ENCODE results near the gene TNF. TPM values are rescaled to one million over a fixed set of nuclear protein-coding genes. Genes with fewer than 3 reads are reported as not detected.

TNF gene
- total RNA-seq, 3 donors from 2014 or later, result 485 to 701 (median 587) TPM

DNA sequence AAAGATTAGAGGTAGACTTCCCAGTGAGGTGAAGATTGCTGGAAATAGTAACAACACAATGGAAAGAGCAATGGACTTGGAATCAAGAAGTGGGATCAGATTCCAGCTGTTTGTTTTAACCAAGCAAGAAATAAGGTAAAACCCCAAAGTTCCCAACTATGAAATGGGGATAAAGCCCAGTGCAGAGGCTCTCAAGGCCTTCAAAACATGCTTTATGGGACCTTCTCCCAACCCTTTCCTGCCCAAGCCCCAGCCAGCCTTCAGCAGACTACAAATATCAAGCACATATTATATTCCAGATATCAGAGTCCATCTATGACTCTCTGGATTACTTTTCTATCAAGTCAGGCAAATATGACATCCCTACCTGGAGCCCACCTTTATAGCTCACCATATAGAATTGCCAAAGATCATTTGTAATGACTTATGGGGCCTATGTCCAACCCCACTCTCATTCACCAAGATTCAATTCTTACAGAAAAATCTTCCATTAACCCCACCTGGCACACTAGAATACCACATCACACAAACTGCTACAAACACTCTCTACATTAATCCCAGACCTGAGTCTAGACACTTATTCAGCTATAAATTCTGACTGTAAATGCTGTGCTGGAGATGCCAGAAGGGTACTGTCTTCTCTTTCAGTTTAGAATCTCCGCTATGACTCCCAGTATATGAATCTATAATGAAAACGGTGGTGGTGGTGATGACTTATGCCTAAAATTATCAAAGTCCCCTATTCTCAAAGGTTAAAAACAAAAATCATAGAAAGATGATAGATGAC lies 39.6 kb upstream of the TNF start:
- peaks cover 68% of the 10 kb centered on the region for H3K36me3 Mint-ChIP-seq (ENCODE audit: insufficient read depth)
- peak; percentile 33 to 42 for ATAC-seq
- peaks cover 52% of the 10 kb centered on the region for H3K4me1 Mint-ChIP-seq (ENCODE audit: low read depth)
- no peak for DNase-seq
- no peaks in the 10 kb centered on the region for H3K27me3 Mint-ChIP-seq (ENCODE audit: low read depth)
- no peak overlapping the region for H3K4me3 Mint-ChIP-seq
- no peaks in the 10 kb centered on the region for H3K9me3 Mint-ChIP-seq

DNA sequence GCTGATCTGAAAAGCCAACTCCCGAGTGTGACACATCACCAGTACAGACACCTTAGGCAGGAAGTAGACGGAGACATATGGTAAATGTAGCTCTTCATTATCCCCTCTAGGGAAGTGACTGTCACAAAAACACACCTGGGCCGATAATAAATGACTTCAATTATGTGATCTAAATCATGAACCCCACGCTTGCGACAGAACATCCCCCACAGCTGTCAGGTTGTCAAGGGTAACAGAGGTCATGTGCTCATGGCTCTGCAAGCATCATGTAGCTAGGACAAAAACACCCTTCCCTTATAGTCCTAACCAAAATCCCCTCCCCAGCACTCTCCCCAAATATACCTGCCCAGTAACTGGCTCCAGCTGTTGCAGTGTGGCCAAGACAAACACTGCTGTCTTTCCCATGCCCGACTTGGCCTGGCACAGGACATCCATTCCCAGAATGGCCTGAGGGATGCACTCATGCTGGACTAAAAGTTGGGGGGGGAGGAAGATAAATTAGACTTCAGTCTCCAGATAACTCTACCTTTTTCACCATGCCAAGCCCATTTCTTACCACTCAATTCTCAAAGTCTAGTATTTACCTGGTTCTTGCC lies 36.5 kb upstream of the TNF start:
- no peaks in the 10 kb centered on the region for H3K27me3 Mint-ChIP-seq (ENCODE audit: low read depth)
- H3K4me1 Mint-ChIP-seq (ENCODE audit: low read depth), result peaks cover 51% of the 10 kb centered on the region
- ATAC-seq, result no peak
- no peaks in the 10 kb centered on the region for H3K9me3 Mint-ChIP-seq
- H3K4me3 Mint-ChIP-seq, result peak overlapping the region; percentile 96
- no peak for DNase-seq
- H3K36me3 Mint-ChIP-seq (ENCODE audit: insufficient read depth), result peaks cover 58% of the 10 kb centered on the region

DNA sequence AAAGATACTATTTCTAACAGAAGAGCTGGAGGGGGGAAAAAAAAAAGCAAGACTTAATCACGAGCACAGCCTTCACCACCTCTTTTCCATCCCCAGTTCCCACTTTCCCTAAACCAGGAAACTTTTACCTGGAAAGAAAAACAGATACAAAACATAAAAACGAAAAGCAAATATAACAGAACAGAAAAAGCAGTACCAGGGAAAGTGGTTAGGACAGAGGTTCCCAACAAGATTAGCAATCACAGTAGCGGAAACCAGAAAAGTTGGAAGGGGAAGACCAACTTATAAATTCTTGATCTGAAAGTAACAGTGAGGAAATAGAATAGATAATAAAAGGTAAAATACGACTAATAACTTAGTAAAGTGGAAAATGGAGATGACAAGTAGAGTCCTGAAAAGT lies 34.7 kb upstream of the TNF start:
- H3K4me3 Mint-ChIP-seq, result peak overlapping the region; percentile 96
- no peak for DNase-seq
- H3K4me1 Mint-ChIP-seq (ENCODE audit: low read depth), result peaks cover 51% of the 10 kb centered on the region
- ATAC-seq, result no peak
- no peaks in the 10 kb centered on the region for H3K27me3 Mint-ChIP-seq (ENCODE audit: low read depth)
- H3K36me3 Mint-ChIP-seq (ENCODE audit: insufficient read depth), result peaks cover 46% of the 10 kb centered on the region
- no peaks in the 10 kb centered on the region for H3K9me3 Mint-ChIP-seq

DNA sequence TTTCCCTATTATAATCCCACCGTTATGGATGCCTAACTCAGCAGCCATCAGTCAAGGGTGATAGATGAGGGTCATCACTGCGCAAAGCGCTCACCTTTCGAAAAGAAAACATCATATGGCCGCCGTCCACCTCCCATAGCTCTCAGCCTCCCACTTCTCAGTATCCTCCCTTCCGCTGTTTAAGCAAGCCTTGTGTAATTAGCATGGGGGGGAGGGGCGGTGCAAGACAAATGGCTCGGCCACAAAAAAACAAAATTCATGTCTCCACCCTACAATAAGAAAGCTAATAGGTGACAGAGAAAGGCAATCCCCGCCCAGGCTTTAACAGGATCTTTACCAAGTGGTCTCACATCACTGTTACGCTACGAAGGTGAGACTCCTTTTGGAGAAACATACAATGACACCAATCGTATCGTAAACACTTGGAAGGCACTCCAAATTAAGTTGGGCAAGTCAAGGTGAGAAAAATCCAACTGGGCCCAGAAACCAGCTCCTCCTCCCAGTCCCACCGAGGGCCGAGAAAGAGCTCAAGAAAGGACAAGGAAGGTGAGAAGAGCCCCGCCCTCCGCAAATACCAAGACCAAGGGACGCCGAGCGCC lies 34.2 kb upstream of the TNF start:
- DNase-seq (peak; percentile 51), ATAC-seq (peak; percentile 12)
- Mint-ChIP-seq H3K4me3 (peak overlapping the region; percentile 96), H3K27me3 (ENCODE audit: low read depth) (no peaks in the 10 kb centered on the region), H3K9me3 (no peaks in the 10 kb centered on the region), H3K4me1 (ENCODE audit: low read depth) (peaks cover 48% of the 10 kb centered on the region), H3K36me3 (ENCODE audit: insufficient read depth) (peaks cover 41% of the 10 kb centered on the region)

DNA sequence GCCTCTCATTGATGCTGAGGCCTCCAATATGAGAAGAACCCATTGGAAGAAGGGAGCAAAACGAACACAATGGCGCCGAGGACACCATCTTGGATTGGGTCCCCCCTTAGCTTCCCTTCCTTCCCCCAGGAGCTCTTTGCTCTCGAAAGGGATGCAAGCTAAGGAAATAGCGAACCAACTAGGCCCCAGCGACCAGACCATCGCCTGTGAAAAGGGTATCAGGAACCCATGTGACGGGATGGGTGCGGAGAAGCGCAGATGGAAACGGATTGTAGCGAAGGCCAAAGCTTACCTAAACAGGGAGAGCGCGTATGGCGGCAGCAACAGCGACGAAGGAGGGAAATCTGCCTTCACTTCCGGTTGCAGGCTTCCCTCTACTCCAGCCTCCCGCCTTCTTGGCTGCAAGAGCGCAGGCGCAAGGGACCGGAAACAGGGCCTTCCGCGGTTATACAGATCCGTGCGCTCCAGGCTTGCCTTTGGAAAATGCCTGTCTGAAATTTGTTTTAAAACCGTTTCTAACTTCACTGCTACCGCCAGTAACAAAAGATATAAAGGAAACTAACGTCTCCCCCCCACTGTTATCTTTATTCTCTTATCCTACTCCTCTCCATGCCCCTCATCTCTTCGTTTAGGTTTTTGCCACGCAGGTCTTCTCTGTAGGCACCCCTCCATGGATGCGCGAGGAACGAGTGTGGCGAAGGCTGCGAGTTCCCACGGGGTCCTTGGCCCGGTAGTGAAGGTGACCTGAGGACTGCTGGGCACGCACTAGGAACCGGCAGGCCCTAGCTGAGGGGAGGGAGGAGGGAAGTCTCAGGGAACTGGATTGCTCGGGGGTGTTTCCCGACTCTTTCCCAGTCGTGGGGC lies 33.5 kb upstream of the TNF start, which contains the start of gene DDX39B:
DDX39B (minus strand) TSS at position 346 of the 864 bp plus-strand sequence. CDS start 1,471 bp downstream, outside the sequence.
- H3K36me3 Mint-ChIP-seq (ENCODE audit: insufficient read depth), result peaks cover 36% of the 10 kb centered on the region
- no peaks in the 10 kb centered on the region for H3K9me3 Mint-ChIP-seq
- H3K4me3 Mint-ChIP-seq, result peak within 1 kb of the TSS; percentile 96
- DNase-seq (peak; percentile 89), ATAC-seq (peak; percentile 82 to 84)
- peaks cover 47% of the 10 kb centered on the region for H3K4me1 Mint-ChIP-seq (ENCODE audit: low read depth)
- no peaks in the 10 kb centered on the region for H3K27me3 Mint-ChIP-seq (ENCODE audit: low read depth)

DNA sequence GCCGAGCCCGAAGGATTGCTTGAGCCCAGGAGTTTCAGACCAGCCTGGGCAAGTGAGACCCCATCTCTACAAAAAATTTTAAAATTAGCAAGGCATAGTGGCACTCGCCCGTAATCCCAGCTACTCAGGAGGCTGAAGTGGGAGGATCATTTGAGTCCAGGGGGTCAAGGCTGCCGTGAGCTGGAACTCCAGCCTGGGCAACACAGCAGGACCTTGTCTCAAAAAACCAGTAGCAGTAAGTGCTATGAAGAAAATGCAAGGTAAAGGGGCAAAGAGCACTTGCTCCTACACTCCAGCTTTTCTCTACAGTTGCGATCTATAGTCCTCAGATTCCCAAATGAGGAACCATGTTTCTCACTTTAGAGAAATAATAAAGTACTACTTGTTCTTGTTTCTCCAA lies 31.7 kb upstream of the TNF start:
- H3K36me3 Mint-ChIP-seq (ENCODE audit: insufficient read depth), result peaks cover 27% of the 10 kb centered on the region
- no peaks in the 10 kb centered on the region for H3K27me3 Mint-ChIP-seq (ENCODE audit: low read depth)
- ATAC-seq (no peak), DNase-seq (no peak)
- no peaks in the 10 kb centered on the region for H3K9me3 Mint-ChIP-seq
- H3K4me1 Mint-ChIP-seq (ENCODE audit: low read depth), result peaks cover 52% of the 10 kb centered on the region
- peak overlapping the region; percentile 96 for H3K4me3 Mint-ChIP-seq

DNA sequence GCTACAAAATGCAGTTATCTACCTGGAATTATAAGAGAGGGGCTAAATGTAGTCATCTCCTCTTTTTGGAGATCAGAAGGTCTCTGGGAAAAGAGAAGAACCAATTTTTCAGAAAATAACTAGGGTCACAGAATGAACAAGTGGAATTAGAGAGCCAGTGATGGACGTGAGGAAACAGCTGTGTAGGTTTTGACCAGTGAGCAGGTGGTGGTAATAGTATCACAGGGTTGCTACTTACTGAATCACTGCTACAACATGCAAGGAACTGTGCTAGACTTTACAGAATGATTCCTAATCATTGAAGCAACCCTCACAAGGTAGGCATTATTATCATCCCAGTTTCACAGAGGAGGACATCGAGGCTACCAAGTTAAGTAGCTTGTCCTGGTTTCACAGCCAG lies 30.7 kb upstream of the TNF start:
- Mint-ChIP-seq H3K36me3 (ENCODE audit: insufficient read depth) (peaks cover 16% of the 10 kb centered on the region), H3K4me1 (ENCODE audit: low read depth) (peaks cover 44% of the 10 kb centered on the region), H3K27me3 (ENCODE audit: low read depth) (no peaks in the 10 kb centered on the region), H3K9me3 (no peaks in the 10 kb centered on the region), H3K4me3 (no peak overlapping the region)
- ATAC-seq, result no peak
- DNase-seq, result no peak

DNA sequence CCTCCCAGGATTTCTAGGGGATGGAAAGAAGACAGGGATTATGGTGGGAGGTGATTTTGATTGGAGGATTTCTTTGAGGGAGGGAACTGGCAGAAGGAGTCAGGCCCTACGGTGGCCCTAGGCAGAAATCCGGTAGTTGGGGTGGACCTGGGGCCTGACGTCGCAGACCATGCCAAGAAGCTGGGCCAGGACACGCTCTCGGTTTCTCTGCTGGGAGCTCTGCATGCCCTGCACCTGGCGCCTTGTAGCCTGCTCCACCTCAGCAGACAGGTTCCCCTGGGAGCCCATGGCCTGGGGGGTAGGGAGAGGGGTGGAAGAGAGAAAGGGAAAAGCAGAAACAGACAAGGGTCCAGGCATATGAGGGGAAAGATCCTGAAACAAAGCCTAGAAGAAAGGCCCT lies 30.1 kb upstream of the TNF start:
- no peak for ATAC-seq
- Mint-ChIP-seq H3K4me1 (ENCODE audit: low read depth) (peaks cover 38% of the 10 kb centered on the region), H3K27me3 (ENCODE audit: low read depth) (no peaks in the 10 kb centered on the region), H3K36me3 (ENCODE audit: insufficient read depth) (peaks cover 10% of the 10 kb centered on the region), H3K9me3 (no peaks in the 10 kb centered on the region), H3K4me3 (no peak overlapping the region)
- DNase-seq, result no peak

DNA sequence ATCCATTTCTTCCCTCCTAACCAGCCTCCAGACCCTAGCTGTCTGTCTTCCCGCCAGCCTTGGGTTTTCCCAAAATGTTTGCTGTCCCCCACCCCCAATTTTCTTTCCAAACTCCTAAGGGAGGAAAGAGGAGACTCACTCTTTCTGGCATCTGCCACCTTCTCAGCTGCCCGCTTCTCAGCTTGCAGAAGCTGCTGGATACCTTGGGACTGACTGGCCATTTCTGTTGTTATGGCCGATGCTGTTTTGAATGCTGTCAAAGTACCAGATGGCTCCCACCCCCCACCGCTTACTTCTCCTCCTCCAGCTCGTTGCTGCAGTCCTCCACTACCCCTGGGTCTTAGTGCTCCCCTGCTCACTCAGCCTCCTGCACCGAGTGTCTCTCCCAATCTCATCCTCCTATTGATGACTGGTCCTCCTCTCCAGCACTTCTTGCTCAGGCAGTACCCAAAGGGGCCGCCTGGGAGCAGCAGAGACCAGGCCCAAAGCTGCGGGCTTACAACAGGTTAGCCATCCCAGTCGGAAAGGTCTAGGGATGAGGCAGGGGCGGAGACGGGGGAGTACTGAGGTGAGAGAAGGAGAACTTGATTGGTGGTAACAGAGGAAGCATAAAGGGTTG lies 28.9 kb upstream of the TNF start, which contains the start of gene ATP6V1G2:
ATP6V1G2 (minus strand) TSS at position 270 of the 619 bp plus-strand sequence; CDS start at position 221, 49 bp downstream.
- no peaks in the 10 kb centered on the region for H3K27me3 Mint-ChIP-seq (ENCODE audit: low read depth)
- no peaks in the 10 kb centered on the region for H3K9me3 Mint-ChIP-seq
- H3K36me3 Mint-ChIP-seq (ENCODE audit: insufficient read depth), result peaks cover 1% of the 10 kb centered on the region
- peak; percentile 60 to 61 for ATAC-seq
- peak within 1 kb of the TSS; percentile 91 for H3K4me3 Mint-ChIP-seq
- DNase-seq, result peak; percentile 78
- H3K4me1 Mint-ChIP-seq (ENCODE audit: low read depth), result peaks cover 36% of the 10 kb centered on the region

DNA sequence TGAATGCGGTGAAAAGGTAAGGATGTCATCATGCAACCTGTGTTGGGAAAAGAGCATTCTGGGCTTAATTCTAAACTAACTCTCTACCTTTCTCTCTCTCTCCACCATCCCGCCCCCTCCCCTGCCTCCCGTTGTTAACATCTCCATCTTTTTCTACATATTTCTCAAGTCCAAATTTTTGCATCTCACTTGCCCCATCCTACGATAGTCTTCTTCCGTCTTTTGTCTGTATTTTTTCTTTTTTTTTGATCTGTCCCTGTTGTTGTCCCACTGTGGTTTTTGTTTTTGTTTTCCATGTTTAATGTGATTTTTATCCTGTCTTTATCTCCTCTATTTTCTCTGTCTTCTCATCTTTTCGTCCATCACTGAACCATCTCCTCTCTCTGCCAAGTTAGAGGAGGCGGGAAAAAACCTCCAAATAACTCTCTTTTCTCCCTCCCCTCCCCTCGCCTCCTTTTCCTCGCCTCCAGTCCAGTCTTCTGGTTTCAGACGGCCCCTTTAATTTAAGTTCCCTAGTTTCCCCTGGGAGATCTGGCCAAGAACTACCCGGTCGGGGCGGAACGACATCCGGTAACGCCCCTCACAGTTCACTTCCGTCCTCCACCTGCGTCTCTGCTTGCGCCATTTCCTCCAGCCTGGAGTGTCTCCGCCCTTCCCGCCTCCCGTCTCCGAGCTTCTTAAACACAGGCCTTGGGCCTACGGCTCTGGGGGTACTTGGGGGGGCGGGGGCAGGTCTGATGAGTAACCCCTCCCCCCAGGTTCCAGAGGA lies 28.2 kb upstream of the TNF start, which contains the start of gene NFKBIL1:
NFKBIL1 (plus strand) TSS at position 651 of the 769 bp plus-strand sequence; CDS start at position 738, 87 bp downstream.
- DNase-seq (peak; percentile 85), ATAC-seq (peak; percentile 88 to 89)
- peak within 1 kb of the TSS; percentile 91 for H3K4me3 Mint-ChIP-seq
- no peaks in the 10 kb centered on the region for H3K9me3 Mint-ChIP-seq
- peaks cover 37% of the 10 kb centered on the region for H3K4me1 Mint-ChIP-seq (ENCODE audit: low read depth)
- peaks cover 2% of the 10 kb centered on the region for H3K36me3 Mint-ChIP-seq (ENCODE audit: insufficient read depth)
- no peaks in the 10 kb centered on the region for H3K27me3 Mint-ChIP-seq (ENCODE audit: low read depth)

DNA sequence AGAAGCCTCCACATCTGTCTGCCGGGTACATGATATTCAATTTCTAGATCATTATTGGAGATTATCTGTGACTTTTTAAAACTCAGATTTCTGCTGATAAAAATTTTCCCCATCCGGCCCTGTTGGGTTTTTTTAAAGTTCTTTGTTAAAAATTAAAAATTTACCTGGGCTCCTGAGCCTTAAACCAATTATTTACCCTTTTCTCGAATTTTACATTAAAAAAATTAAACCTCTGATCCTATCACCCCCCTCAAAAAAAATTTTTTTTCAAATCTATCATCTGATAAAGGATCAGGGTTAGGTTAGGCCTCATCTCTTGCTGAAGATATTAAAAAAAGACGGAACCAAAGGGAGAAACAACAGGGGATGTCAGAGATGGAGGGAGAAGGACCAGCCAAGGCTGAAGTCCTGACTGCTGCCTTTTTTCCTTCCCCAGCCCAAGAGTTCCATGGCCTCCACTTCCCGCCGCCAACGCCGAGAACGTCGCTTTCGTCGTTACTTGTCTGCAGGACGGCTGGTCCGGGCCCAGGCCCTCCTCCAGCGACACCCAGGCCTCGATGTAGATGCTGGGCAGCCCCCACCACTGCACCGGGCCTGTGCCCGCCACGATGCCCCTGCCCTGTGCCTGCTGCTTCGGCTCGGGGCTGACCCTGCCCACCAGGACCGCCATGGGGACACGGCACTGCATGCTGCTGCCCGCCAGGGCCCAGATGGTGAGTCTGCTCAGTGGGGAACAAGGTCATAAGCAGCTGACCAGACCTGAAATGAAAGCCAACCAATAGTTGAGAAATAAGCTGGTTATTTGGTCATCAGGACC lies 27.4 kb upstream of the TNF start:
- DNase-seq (no peak), ATAC-seq (no peak)
- Mint-ChIP-seq H3K27me3 (ENCODE audit: low read depth) (no peaks in the 10 kb centered on the region), H3K36me3 (ENCODE audit: insufficient read depth) (peaks cover 2% of the 10 kb centered on the region), H3K9me3 (no peaks in the 10 kb centered on the region), H3K4me3 (peak overlapping the region; percentile 91), H3K4me1 (ENCODE audit: low read depth) (peaks cover 34% of the 10 kb centered on the region)

DNA sequence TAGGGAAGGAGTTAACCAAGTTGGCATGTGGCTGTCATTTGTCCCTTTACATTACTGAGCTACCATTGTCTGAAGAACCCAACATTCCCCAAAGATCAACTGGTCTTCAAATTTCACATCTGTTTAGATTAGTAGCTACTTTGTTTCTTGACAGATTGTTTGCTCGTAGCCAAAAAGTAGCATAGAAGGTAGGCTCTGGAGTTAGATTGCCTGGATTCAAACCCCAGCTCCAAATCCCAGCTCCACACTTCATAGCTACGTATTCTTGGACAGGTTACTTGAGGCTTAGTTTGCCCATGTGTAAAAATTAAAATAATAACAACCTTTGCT lies 26.9 kb upstream of the TNF start:
- Mint-ChIP-seq H3K4me3 (peak overlapping the region; percentile 91), H3K9me3 (no peaks in the 10 kb centered on the region), H3K4me1 (ENCODE audit: low read depth) (peaks cover 33% of the 10 kb centered on the region)

More for the DNA sequence above, 26.9 kb upstream of the TNF start:
- no peak for ATAC-seq
- Mint-ChIP-seq H3K27me3 (ENCODE audit: low read depth) (no peaks in the 10 kb centered on the region), H3K36me3 (ENCODE audit: insufficient read depth) (peaks cover 2% of the 10 kb centered on the region)
- DNase-seq, result no peak

Data from activated T-cell treated with anti-CD3 and anti-CD28 coated beads, Interleukin-2, amount 50 U/mL, for 4 hours (primary cell).